GM18517 (cell line): ENCODE data around the gene AKAP7.
"Not testable (repeated sequence)": the region's sequence is repeated elsewhere in the genome, so short reads cannot be mapped to it uniquely, and the experiment has no call there.

Experiments used
- ATAC-seq: cut with Tn5 transposase; IDR thresholded peaks from one replicate; pipeline ENCODE4 v1.9.1; 2021; ENCODE audit warnings: mild to moderate bottlenecking, moderate library complexity; ENCODE audit not compliant: unreplicated experiment

Gene AKAP7

GRCh38 chr6:131250936-131251335, 115.7 kb downstream of the AKAP7 start:
- ATAC-seq, result no peak

DNA sequence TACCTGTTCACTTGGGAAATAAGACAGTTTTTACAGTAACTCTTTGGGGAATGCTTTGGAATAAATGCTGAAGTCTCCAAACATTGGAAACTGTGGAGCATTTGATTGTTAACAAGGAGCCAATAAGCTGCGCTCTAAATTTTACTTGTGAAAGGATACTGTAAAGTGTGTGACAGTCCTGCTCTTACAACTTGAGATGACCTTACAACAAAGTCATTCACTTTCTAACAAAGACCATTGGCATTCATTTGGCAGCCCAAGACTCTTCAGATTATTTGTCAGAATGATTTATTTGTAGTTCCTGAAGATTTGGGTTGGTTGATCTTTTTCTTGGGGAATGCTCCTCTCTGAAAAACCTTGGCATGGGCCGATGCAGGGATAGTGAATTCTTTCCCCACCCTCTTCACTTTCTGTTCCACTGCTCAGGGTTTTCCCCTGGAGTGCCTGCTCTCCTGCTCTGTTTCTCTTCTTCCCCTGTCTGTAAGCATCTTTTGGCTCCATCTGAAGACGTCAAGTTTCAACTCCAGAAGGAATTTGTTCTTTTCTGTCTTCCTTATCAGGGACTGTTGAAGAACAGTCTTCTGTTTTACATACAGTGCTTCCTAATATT, 116.4 kb downstream of the AKAP7 start:
- no peak for ATAC-seq

GRCh38 chr6:131255434-131255833, 120.2 kb downstream of the AKAP7 start:
- no peak for ATAC-seq

GRCh38 chr6:131255911-131256310, 120.6 kb downstream of the AKAP7 start:
- ATAC-seq, result no peak

DNA sequence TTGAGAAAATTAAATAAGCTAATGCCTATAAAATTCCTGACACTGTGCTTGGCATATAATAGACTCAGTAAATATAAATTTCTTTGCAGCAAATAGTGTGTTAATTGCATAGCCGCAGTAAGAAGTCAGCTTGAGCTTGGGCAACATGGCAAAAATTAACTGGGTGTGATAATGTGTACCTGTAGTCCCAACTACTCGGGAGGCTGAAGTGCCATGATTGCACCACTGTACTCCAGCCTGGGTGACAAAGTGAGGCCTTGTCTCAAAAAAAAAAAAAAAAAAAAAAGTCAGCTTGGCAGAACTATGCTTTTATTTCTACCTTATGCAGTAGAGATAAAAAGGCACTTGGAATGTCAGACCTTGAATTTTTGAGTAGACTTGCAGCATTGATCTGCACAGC, 121.8 kb downstream of the AKAP7 start:
- ATAC-seq, result no peak

GRCh38 chr6:131258010-131258652, 122.9 kb downstream of the AKAP7 start:
- no peak for ATAC-seq

DNA sequence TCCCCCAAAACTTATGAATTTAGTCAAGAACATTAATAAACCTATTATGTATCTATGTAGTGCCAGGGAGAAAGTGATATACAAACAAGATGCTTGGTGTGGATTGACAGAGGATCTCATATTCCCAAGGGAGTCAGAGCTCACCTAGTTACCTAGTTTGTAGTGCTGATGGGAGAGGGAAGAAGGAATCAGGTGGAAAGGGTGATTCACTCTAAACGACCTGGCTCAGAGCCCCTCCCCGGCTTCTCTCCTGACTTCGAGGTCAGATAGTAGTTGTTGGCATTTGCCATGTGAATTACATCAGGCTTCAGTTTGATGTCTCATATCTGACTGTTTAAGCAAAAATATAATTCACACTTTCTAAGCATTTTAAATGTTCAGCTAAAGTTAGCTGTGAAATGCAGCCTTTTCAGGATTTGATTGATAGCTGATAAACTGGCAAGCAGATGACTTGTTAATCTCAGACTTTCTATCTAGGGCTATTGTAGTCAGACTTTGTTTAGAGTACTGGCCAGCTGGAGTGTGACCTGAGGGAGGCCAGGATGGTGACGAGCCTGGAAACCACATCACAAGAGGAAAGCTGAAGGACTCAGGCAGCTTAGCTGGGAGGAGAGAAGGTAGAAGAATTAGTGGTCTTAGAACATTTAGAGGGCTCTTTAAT, 123.7 kb downstream of the AKAP7 start:
- ATAC-seq, result no peak

- ATAC-seq, result not testable (repeated sequence)
Measured at GRCh38 chr6:131260960-131261359, 125.7 kb downstream of the AKAP7 start.

DNA sequence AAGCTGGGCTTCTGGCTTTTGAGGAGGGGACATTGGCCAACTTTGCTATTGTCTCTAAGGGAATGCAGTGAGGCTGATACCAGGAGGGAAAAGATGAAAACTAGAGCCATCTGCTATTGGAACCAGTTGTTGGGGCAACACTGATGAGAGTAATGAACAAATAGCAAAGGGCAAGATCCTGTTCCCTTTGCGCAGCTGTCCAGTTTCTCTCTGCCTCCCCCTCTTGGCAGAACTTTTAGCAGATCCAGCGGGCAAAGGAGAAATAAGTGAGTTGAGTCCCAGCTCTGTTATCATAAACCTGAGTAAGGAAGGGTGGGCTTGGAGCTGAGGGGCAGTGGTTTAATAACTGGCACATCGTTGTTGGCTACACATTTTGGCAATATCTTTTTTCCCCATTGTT, 126.8 kb downstream of the AKAP7 start:
- ATAC-seq, result no peak

DNA sequence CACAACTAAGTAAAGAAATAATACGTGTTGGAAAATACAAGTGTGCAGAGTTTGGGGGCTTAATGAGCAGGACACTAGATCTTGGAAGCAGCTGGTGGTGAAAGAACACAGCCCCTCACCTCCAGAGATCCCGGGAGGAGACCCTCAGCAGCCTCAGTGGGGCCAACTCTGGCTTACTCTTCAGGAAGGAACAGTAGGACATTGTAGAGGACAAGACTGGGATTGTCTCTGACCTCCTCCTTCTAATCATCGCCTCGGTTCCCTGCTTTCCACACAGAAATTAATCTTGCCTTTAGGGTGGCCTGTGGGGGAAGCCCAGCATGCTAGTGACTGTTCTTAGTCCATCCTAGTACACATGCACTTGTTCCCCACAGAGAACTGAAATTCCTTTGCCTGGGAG, 130.7 kb downstream of the AKAP7 start:
- no peak for ATAC-seq

DNA sequence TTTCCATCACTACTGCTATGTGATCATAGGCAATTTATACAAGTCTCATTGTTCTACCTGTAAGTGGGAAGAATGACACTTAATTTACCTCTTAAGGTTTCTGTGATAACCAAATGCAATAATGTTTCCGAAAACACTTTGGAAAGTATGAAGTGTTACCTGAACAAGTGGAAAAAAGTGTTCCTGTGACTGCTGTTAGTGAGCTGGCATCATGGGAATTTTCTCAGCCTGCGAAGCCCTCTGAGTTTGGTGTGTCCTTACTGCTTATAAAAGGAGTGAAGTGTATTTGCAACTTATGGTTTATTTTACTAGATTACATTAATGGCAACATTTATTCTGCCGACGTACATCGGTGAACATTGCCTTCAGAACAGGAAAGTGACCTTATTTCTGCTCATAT, 133.0 kb downstream of the AKAP7 start:
- ATAC-seq, result no peak

DNA sequence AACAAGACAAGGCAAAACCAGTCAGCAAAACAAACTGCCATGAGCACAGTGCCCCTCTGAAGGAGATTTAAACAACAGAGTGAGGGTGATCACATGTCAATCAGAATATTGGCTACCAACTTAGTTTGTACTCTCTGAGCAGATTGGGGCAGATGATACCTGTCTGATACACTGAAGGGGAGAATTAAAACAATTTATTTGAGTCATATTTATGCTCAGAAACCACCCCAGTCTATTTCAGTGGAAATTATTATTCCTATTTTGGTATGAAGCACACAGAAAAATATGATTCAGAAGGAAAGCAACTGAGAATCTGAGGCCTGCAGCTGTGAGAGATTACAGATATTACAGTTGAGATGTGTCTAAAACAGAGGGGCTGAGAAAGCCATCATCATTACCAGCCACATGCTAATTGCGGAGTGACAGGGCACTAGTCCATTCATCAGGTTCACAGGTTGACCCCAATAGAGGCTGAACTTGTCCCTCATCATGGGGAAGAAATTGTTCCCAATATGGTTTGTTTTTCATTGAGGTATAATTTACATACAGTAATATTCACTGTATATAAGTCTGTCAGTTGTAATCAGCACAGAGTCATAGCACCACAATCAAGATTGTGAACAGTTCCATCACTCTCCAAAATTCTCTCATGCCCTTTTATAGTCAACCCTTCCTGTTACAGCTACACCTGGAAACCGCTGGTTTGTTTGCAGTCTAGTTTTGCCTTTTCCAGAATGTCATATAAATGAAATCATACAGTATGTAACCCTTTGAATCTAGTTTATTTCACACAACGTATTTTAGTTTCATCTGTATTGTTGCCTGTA, 134.5 kb downstream of the AKAP7 start:
- ATAC-seq, result no peak

DNA sequence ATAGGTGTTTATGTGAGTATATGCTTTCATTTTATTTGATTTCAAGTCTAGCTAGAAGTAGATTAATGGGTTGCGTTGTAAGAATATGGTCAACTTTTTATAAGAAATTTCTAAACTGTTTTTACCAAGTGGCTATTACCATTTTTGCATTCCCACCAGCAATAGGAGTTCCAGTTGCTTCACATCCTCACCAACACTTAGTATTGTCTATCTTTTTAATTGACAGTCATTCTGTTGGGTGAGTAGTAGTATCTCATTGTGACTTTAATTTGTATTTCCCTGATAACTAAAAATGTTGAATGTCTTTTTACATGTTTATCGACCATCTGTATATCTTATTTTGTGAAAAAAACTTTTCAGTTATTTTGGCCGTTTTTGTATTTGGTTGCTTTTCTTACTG, 135.3 kb downstream of the AKAP7 start:
- ATAC-seq, result no peak

DNA sequence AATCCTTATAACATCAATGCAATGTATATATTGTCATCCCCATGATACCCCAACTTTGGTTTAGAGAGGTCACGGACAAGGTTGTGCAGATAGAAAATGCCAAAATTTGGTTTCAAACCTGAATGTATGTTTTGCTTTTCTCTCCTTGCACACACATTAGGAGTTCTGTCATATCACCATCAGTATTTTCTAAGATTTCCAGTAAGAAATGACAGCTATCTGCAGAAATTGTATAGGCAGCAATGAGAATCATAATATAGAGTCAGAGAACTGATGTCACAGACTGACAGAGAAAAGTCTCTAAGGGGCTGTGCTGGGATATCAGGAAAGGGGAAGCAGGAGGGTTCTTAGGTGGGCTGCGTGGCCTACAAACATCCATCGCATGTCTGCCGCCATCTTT, 140.0 kb downstream of the AKAP7 start:
- ATAC-seq, result no peak

- ATAC-seq, result no peak
Measured at GRCh38 chr6:131277591-131277990, 142.3 kb downstream of the AKAP7 start.

DNA sequence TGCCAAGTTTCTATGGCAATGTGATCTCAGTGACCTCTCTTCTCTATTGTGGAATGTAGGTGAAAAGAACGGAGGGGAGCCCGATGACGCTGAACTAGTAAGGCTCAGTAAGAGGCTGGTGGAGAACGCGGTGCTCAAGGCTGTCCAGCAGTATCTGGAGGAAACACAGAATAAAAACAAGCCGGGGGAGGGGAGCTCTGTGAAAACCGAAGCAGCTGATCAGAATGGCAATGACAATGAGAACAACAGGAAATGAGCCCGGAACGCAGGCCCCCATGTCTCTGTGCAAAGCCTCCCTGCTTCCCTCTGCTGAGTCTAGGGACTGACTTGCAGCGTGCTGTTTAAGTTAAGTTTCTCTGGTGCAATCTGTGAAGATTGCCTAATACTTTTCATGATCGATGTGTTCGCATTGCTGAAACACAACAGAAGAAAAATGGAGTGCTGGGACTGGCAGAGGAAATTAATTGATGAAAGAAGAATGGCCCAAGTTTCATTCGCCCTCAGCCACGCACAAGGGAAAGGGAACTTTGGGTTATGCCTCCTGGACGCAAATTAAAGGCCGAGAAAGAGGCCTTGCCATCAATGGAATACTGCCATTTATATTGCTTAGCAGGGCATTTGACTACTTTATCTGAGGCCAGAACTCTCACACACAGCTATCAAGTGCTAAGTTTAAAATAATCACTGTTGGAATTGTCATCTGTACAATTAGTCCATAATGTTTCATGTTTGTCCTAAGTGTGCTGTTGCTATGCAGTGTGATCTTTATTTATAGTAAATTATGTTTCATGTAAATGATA, 146.4 kb downstream of the AKAP7 start:
- ATAC-seq, result no peak

DNA sequence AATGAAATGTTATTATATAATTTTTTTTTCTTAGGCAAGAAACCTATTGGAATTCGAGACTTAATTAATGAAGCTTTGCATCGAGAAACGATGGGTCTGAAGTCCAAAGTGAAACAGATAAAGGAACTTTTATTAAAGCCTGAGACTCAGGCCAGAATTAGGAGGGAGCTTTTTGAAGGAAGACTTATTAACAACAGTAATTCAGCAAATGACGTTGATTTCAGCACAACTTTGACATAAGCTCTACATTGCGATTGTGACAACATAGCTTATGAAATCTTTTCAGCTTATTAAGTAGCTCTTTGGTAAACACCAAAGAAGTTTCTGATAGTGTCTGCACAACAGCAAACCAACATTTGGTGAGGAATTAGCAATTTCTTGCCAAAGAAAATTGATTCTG, 147.1 kb downstream of the AKAP7 start:
- no peak for ATAC-seq

GRCh38 chr6:131283466-131284175, 148.4 kb downstream of the AKAP7 start:
- no peak for ATAC-seq

DNA sequence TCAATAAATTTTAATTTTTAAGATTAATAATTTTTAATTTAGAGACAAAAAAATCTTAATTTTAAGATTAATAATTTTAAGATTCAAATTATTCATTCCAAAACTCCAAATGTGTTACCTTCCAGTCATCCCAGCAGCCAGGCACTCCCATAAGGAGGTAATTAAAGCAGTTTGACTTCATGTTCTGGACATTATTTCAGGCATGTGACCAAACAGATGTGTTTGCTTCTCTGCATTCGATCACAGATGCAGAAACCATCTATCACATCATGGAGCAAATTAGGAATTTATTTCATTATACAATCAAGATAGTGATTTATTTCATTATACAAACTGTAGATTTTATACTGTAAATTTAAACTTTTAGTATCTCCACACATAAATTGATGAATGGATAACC, 150.3 kb downstream of the AKAP7 start:
- no peak for ATAC-seq

- no peak for ATAC-seq
Measured at GRCh38 chr6:131286469-131287040, 151.3 kb downstream of the AKAP7 start.
